ENCODE data around the gene TEKT5.

DNA sequence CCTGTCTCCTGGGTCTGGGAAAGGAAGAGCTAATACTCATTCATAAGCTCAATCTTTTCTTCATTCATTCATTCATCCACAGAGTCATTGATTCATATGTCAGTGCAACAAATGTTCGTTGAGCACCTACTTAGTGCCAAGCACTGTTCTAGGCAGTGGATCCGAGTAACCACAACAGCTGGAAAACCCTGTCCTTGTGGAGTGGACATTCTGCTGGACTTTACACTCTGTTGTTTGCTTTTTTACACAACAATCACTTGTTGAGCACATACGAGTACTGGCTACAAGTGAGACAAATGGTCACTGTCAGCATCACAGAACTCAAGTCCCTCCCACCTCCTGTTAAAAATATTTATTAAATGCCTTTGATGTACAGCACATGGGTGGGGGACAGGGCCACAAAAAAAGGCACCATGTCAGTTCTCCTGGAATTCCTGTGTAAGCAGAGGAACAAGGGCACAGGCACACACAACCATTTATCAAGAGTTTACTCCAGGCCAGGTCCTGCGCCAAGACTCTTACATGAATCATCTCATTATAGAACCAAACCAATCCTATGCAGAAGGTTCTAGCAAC, 46.9 kb downstream of the TEKT5 start:
- TF ChIP-seq, protein P1, sequence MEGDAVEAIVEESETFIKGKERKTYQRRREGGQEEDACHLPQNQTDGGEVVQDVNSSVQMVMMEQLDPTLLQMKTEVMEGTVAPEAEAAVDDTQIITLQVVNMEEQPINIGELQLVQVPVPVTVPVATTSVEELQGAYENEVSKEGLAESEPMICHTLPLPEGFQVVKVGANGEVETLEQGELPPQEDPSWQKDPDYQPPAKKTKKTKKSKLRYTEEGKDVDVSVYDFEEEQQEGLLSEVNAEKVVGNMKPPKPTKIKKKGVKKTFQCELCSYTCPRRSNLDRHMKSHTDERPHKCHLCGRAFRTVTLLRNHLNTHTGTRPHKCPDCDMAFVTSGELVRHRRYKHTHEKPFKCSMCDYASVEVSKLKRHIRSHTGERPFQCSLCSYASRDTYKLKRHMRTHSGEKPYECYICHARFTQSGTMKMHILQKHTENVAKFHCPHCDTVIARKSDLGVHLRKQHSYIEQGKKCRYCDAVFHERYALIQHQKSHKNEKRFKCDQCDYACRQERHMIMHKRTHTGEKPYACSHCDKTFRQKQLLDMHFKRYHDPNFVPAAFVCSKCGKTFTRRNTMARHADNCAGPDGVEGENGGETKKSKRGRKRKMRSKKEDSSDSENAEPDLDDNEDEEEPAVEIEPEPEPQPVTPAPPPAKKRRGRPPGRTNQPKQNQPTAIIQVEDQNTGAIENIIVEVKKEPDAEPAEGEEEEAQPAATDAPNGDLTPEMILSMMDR (conservative IDR thresholded peaks at IDR 0.05 in 1 of 2, IDR thresholded peaks at IDR 0.05 in 1 of 2; ENCODE audit: low read depth in 1 of 2, low read length in 2 of 2): no peak
- no peak for TF ChIP-seq EZH2 (IDR thresholded peaks at IDR 0.05; ENCODE audit: low read length, missing control alignments)

Data from fibroblast of lung (primary cell).